Stimulated activated naive CD8-positive, alpha-beta T cell treated with anti-CD3 and anti-CD28 coated beads, Interleukin-15, amount 100 ng/mL, for 72 hours (primary cell): ENCODE results near the gene RSPO4.

Experiments
- ATAC-seq: fragments of 150-1000 bp; cut with Tn5 transposase; 2 replicates; pipeline ENCODE4 v1.10.0; 2021; ENCODE audit warnings: mild to moderate bottlenecking, moderate library complexity
- DNase-seq, 2 donors: peaks; one replicate each; pipeline ENCODE4 v3.0.0; 2021 to 2022
- H3K27ac Mint-ChIP-seq, 2 donors: one replicate each; pipeline ENCODE4 v1.8.0; 2022; ENCODE audit warnings: mild to moderate bottlenecking in 2 of 2, mixed read lengths in 2 of 2, moderate library complexity in 2 of 2
- H3K27me3 Mint-ChIP-seq: one replicate; pipeline ENCODE4 v1.8.0; 2022; ENCODE audit warnings: mixed read lengths
- H3K4me1 Mint-ChIP-seq: one replicate; pipeline ENCODE4 v1.8.0; 2022; ENCODE audit warnings: mild to moderate bottlenecking, mixed read lengths
- H3K4me3 Mint-ChIP-seq, 2 donors: one replicate each; pipeline ENCODE4 v1.8.0; 2022; ENCODE audit warnings: mild to moderate bottlenecking in 2 of 2, mixed read lengths in 2 of 2, moderate library complexity in 1 of 2
- H3K9me3 Mint-ChIP-seq, 2 donors: one replicate each; pipeline ENCODE4 v1.8.0; 2022; ENCODE audit warnings: mixed read lengths in 2 of 2

RSPO4 gene

GRCh38 chr20:944148-944547 lies 58.0 kb downstream of the RSPO4 start:
- ATAC-seq: no peak
- H3K27ac Mint-ChIP-seq: peak overlapping the region in 1 of 2 donors; percentile 60

DNA sequence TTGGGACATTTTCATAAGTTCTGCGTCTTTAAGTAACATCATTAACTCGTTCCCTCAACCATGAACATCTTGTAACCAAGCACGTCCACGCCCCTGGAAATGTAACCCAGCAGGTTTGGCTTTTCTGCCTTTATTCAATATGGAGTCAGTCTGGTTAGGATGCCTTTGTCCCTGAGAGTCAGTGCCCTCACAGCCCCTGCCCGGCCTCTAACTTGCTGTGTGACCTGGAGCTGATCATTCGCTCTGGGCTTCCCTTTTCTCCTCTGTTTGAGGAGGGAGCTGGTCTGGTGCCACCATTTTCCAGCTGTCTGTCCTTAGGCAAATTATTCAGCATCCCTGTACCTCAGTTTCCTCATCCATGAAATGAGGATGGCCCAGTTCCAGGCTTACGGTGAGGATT lies 59.5 kb downstream of the RSPO4 start:
- ATAC-seq (no peak), DNase-seq (no peak)
- Mint-ChIP-seq H3K27me3 (peaks cover 3% of the 10 kb centered on the region), H3K9me3 (no peaks in the 10 kb centered on the region), H3K4me1 (no peaks in the 10 kb centered on the region), H3K4me3 (no peak overlapping the region), H3K27ac (no peak overlapping the region)

More at GRCh38 chr20:944148-944547, 58.0 kb downstream of the RSPO4 start:
- Mint-ChIP-seq H3K4me1 (no peaks in the 10 kb centered on the region), H3K27me3 (peaks cover 15% of the 10 kb centered on the region), H3K9me3 (no peaks in the 10 kb centered on the region), H3K4me3 (no peak overlapping the region)
- DNase-seq: no peak

- no peaks in the 10 kb centered on the region for H3K4me1 Mint-ChIP-seq
- H3K9me3 Mint-ChIP-seq: no peaks in the 10 kb centered on the region
- no peaks in the 10 kb centered on the region for H3K27me3 Mint-ChIP-seq
- H3K4me3 Mint-ChIP-seq: no peak overlapping the region
- peak overlapping the region in 1 of 2 donors; percentile 92 for H3K27ac Mint-ChIP-seq
- no peak for DNase-seq
- ATAC-seq: no peak
Measured at GRCh38 chr20:940926-941325, 61.2 kb downstream of the RSPO4 start.

DNA sequence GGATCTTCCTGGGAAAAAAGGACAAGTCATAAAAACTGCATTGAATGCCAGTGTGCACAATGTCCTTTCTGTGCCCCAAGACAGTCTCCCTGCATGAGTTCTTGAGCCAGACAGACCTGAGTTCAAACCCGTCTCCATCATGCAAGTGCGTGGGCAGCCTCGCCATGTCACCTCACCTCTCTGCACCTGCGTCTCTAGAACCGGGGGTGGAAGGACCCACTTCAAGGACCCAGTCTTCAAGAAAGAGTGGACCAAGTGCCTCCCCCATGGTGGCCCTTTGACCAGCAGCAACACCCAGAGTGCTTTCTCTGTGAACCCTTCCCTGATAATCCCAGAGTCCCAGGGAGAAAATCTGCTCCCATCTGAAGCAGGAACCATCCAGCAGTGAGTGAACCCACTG lies 62.5 kb downstream of the RSPO4 start:
- Mint-ChIP-seq H3K4me3 (no peak overlapping the region), H3K9me3 (no peaks in the 10 kb centered on the region)
- ATAC-seq: no peak

DNA sequence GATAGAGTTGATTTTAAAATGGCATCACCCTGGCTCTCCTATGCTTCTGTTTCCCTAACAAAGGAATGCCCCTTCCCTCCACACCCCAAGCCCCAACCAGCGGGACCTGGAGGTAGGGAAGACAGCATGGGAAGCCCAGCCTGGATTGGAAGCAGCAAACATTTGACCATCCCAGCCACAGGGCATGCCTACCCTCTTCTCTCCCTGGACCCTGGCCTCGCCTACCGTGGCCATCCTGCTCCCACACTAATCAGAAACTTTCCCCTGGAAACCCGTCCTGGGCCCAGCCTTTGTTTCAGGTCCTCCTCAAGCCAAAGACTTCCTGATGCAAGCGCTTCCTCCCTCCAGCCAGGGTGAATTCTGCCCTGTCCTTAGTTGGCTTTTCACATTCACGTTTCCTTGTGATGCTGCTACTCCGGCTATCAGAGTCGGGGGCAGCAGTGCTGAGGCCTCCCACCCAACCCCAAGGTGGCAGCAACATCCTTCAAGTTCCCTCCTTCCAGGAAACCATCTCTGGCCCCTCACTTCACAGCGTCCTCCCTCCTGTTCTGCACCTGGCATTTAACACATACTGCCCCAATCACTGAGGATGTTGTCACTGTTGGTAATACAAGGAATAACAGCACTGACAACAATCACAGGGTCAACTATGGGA lies 67.8 kb downstream of the RSPO4 start:
- ATAC-seq (no peak), DNase-seq (no peak)
- Mint-ChIP-seq H3K27me3 (peaks cover 7% of the 10 kb centered on the region), H3K27ac (no peak overlapping the region), H3K4me3 (no peak overlapping the region), H3K4me1 (no peaks in the 10 kb centered on the region), H3K9me3 (peaks cover 15 to 17% of the 10 kb centered on the region in 2 donors)

More for the DNA sequence above, 62.5 kb downstream of the RSPO4 start:
- Mint-ChIP-seq H3K4me1 (no peaks in the 10 kb centered on the region), H3K27ac (no peak overlapping the region), H3K27me3 (peaks cover under 1% of the 10 kb centered on the region)
- DNase-seq: no peak

- no peak overlapping the region for H3K4me3 Mint-ChIP-seq
- peaks cover 15 to 17% of the 10 kb centered on the region in 2 donors for H3K9me3 Mint-ChIP-seq
- H3K27ac Mint-ChIP-seq: no peak overlapping the region
- DNase-seq (no peak), ATAC-seq (no peak)
- H3K27me3 Mint-ChIP-seq: peaks cover 7% of the 10 kb centered on the region
- H3K4me1 Mint-ChIP-seq: no peaks in the 10 kb centered on the region
Measured at GRCh38 chr20:933029-933428, 69.1 kb downstream of the RSPO4 start.

DNA sequence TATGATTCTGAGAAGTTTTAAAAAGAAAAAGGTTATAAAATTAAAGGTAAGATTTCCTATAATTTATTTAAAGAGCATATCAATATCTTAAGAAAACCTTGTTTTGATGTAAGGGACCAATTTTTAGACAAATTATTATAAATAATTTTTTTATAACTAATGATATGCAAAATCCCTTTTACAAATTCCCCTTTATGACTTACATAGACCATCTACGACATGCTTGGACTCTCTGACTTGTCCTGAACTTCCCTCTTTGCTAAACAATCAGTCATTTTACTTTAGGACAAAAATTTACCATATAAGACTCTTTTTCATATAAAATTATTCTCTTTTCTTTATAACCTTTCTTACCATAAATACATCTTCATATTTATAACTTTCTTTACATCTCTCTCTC lies 70.7 kb downstream of the RSPO4 start:
- H3K4me1 Mint-ChIP-seq: no peaks in the 10 kb centered on the region
- H3K27me3 Mint-ChIP-seq: peaks cover 7% of the 10 kb centered on the region
- DNase-seq (no peak), ATAC-seq (no peak)
- H3K9me3 Mint-ChIP-seq: peaks cover 15 to 17% of the 10 kb centered on the region in 2 donors
- no peak overlapping the region for H3K27ac Mint-ChIP-seq
- H3K4me3 Mint-ChIP-seq: no peak overlapping the region

GRCh38 chr20:926670-927069 lies 75.4 kb downstream of the RSPO4 start:
- Mint-ChIP-seq H3K9me3 (peaks cover 8 to 10% of the 10 kb centered on the region in 2 donors), H3K27me3 (no peaks in the 10 kb centered on the region), H3K4me1 (no peaks in the 10 kb centered on the region), H3K27ac (no peak overlapping the region), H3K4me3 (no peak overlapping the region)
- DNase-seq: no peak
- ATAC-seq: no peak

GRCh38 chr20:925516-925915 lies 76.6 kb downstream of the RSPO4 start:
- no peak for DNase-seq
- no peaks in the 10 kb centered on the region for H3K27me3 Mint-ChIP-seq
- no peaks in the 10 kb centered on the region for H3K4me1 Mint-ChIP-seq
- H3K4me3 Mint-ChIP-seq: no peak overlapping the region
- no peak overlapping the region for H3K27ac Mint-ChIP-seq
- no peaks in the 10 kb centered on the region for H3K9me3 Mint-ChIP-seq
- no peak for ATAC-seq

DNA sequence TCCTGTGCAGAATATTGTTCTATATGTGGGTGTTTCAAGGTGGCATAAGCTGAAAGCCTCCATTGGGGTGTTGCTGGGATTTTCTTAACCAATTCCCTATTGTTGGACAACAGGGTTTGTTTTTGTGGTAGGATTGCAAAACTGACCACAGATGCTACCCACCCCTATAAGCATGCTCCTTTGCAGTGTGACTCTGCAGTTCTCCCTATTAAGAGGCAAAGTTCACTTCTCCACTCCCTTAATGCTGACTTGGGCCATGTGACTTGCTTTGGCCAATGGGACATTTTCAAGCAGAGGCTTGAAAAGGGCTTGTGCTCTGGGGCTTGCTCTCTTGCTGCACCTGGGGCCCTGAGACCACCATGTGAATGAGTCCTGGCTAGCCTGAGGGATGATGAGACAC lies 77.5 kb downstream of the RSPO4 start:
- no peak overlapping the region for H3K4me3 Mint-ChIP-seq
- no peak for ATAC-seq
- no peaks in the 10 kb centered on the region for H3K27me3 Mint-ChIP-seq
- H3K9me3 Mint-ChIP-seq: no peaks in the 10 kb centered on the region
- no peaks in the 10 kb centered on the region for H3K4me1 Mint-ChIP-seq
- no peak for DNase-seq
- no peak overlapping the region for H3K27ac Mint-ChIP-seq

DNA sequence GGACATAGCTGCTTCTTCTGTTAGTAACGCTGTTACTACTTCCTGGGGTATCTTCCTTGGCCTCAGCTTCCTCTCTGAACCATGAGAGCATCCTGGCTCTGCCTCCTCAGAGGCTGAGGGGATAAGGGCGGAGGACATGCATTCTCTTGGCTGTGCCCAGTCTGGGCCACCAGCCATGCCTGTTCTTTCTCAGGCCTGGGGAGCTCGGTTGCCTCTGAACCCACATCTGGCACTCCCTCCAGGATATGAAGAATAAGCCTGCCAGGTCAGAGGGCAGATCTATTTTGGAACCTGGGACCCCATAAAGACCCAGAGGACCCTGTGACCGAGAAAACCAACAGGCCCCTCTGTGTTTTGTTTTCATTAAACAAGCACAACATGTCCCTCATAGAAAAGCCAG lies 79.3 kb downstream of the RSPO4 start:
- H3K4me1 Mint-ChIP-seq: no peaks in the 10 kb centered on the region
- H3K4me3 Mint-ChIP-seq: no peak overlapping the region
- ATAC-seq (no peak), DNase-seq (no peak)
- no peaks in the 10 kb centered on the region for H3K9me3 Mint-ChIP-seq
- H3K27me3 Mint-ChIP-seq: no peaks in the 10 kb centered on the region
- no peak overlapping the region for H3K27ac Mint-ChIP-seq

DNA sequence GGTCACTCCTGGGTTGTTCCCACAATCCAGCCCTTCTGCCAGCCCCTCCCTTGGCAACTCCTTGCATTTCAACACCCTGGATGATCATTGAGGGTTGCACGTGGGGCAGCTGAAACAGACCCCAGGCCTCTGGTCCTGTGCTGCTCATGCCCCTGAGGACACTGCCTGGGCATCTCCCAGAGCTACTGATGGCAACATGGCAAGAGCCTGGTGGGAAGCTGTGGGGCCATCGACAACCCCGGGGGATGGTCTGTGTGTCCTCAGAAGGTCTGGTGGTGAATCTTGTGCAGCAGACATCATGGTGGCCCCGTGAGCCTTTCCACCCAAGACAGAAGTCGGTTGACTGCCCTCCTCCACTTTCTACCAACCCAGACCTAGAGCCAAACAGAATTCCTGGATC lies 81.0 kb downstream of the RSPO4 start:
- no peaks in the 10 kb centered on the region for H3K4me1 Mint-ChIP-seq
- no peak overlapping the region for H3K27ac Mint-ChIP-seq
- no peak overlapping the region for H3K4me3 Mint-ChIP-seq
- DNase-seq (no peak), ATAC-seq (no peak)
- H3K27me3 Mint-ChIP-seq: no peaks in the 10 kb centered on the region
- no peaks in the 10 kb centered on the region for H3K9me3 Mint-ChIP-seq

DNA sequence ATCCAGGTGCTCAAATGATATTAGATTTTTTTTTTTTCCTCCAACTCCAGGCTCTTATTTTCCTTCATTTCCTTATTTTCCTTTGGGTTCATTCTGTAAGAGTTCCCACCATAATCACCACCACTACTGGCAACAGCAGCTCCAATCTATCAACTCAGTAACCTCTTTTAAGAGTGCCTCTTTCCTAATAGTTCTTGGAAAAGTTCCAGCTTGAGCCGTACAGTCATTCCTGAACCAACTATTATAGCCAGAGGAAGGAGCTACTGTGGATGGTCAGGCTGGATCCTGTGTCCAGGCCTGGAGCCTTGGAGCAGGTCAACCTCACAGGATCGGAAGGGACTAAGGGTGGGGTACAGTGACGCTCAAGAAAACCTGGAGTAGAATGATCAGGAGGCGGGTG lies 81.8 kb downstream of the RSPO4 start:
- Mint-ChIP-seq H3K27ac (no peak overlapping the region), H3K4me3 (no peak overlapping the region), H3K27me3 (no peaks in the 10 kb centered on the region), H3K4me1 (no peaks in the 10 kb centered on the region), H3K9me3 (no peaks in the 10 kb centered on the region)
- ATAC-seq: no peak
- no peak for DNase-seq

DNA sequence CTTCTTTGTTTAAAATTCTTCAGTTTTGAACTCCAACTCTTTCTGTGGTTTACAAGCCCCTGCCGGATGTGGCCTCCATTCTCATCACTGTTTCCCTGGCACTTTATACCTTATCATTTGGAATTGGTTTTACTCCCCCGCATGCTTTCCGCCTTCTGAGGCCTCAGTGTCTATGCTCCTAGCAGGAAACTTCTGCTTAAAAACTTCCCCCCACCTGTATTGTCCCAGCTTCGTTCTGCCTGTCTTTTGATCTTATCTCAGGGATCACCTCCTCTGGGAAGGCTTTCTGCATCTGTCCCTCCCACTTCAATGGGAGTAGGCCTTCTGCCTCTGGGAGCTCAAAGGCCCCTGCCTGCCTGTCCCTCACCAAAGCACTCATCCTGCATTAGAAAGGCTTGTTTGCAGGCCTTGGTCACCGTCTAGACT lies 82.6 kb downstream of the RSPO4 start:
- ATAC-seq (no peak), DNase-seq (no peak)
- Mint-ChIP-seq H3K9me3 (no peaks in the 10 kb centered on the region), H3K4me1 (peaks cover 6% of the 10 kb centered on the region), H3K4me3 (no peak overlapping the region), H3K27ac (no peak overlapping the region), H3K27me3 (peaks cover 4% of the 10 kb centered on the region)

- H3K27me3 Mint-ChIP-seq: peaks cover 22% of the 10 kb centered on the region
- no peak for DNase-seq
- no peak overlapping the region for H3K4me3 Mint-ChIP-seq
- H3K4me1 Mint-ChIP-seq: peaks cover 14% of the 10 kb centered on the region
- no peak for ATAC-seq
- H3K9me3 Mint-ChIP-seq: no peaks in the 10 kb centered on the region
- H3K27ac Mint-ChIP-seq: no peak overlapping the region
Measured at GRCh38 chr20:917416-917815, 84.7 kb downstream of the RSPO4 start.

GRCh38 chr20:916825-917224 lies 85.3 kb downstream of the RSPO4 start:
- no peaks in the 10 kb centered on the region for H3K9me3 Mint-ChIP-seq
- no peak for DNase-seq
- H3K4me3 Mint-ChIP-seq: no peak overlapping the region
- ATAC-seq: no peak
- H3K27me3 Mint-ChIP-seq: peaks cover 22% of the 10 kb centered on the region
- no peak overlapping the region for H3K27ac Mint-ChIP-seq
- H3K4me1 Mint-ChIP-seq: peaks cover 14% of the 10 kb centered on the region

DNA sequence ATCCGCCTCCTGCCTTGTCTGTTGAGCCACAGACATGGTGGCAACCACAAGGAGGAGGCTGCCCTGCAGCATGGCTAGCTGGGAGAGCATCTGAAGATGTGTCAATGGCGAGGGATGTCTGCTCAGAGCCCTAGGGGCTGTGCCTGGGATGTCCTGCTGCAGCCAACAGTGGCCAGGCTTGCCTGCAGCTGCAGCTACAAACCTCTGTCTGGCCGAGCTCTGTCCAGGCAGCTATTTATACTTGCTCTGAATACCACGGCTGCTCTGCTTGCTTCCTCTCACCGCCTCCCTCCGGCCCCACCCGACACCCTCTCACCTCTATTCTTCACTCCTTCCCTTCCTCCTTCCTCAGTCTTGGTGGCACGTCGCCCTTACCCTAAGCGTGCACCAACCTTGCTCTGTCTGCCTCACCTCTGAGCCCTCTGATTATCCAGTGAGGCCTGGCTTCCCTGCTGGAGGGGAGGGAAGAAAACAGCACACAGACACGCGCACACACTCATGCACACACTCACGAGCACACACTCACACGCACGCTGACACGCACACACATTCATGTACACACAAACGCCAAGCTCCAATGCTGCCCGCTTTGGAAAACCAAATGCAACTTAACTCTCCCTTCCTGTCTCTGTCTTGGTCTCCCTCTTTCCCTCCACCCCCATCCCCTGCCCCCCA lies 85.8 kb downstream of the RSPO4 start, which contains the start of gene ANGPT4:
TSS of gene ANGPT4 (minus strand) at position 210 of the 675 bp plus-strand sequence. CDS start at position 90, 120 bp downstream.
- H3K27ac Mint-ChIP-seq: no peak within 1 kb of the TSS
- peaks cover 22% of the 10 kb centered on the region for H3K27me3 Mint-ChIP-seq
- H3K4me3 Mint-ChIP-seq: no peak within 1 kb of the TSS
- no peaks in the 10 kb centered on the region for H3K9me3 Mint-ChIP-seq
- peaks cover 14% of the 10 kb centered on the region for H3K4me1 Mint-ChIP-seq
- no peak for ATAC-seq
- DNase-seq: no peak
